A549 (cell line): ENCODE results near the gene SCARB1.

Experiments used
- BHLHE40 ChIP-seq: IDR thresholded peaks from 2 replicates; pipeline ENCODE4 v1.6.1; 2012; ENCODE audit warnings: low read depth, low read length, inconsistent platforms
- EP300 ChIP-seq, 2 experiments: fragments of >200 bp; sonication (Bioruptor Twin); formaldehyde crosslinking; IDR thresholded peaks; 2 replicates in 1 of 2; 3 replicates in 1 of 2; pipeline ENCODE4 v1.6.1; 2016 to 2017
- HDAC2 ChIP-seq: fragments of 200-600 bp; sonication (generic); IDR thresholded peaks from 2 replicates; pipeline ENCODE4 v1.6.1; 2016
- HOXB5 ChIP-seq: fragments of 250-450 bp; sonication (Bioruptor Pico); IDR thresholded peaks from 2 replicates; pipeline ENCODE4 v1.5.0; 2020; ENCODE audit warnings: mild to moderate bottlenecking, moderate library complexity
- JUN ChIP-seq, 2 experiments: fragments of >200 bp; sonication (Bioruptor Twin); formaldehyde crosslinking; IDR thresholded peaks; 2 replicates in 1 of 2; 3 replicates in 1 of 2; pipeline ENCODE4 v1.6.1; 2016 to 2017
- KDM1A ChIP-seq: fragments of 200-600 bp; sonication (generic); IDR thresholded peaks from 2 replicates; pipeline ENCODE4 v1.6.1; 2016; ENCODE audit warnings: low read depth, mild to moderate bottlenecking
- POLR2A ChIP-seq: IDR thresholded peaks from 2 replicates; pipeline ENCODE4 v1.6.1; 2012; ENCODE audit warnings: mild to moderate bottlenecking, low read length
- POLR2AphosphoS2 ChIP-seq: conservative IDR thresholded peaks from 2 replicates; pipeline ENCODE4 v1.6.1; 2012; ENCODE audit warnings: low read length, improper control_type of control experiment, inconsistent platforms
- RAD21 ChIP-seq, 2 experiments: fragments of >200 bp in 1 of 2; sonication (Bioruptor Twin) in 1 of 2; formaldehyde crosslinking in 1 of 2; IDR thresholded peaks in 1 of 2; conservative IDR thresholded peaks in 1 of 2; 2 replicates in 1 of 2; 3 replicates in 1 of 2; pipeline ENCODE4 v1.6.1; 2012 to 2018; ENCODE audit warnings: inconsistent platforms in 1 of 2
- ZC3H11A ChIP-seq: fragments of 450-650 bp; IDR thresholded peaks from 2 replicates; pipeline ENCODE4 v1.6.1; 2014; ENCODE audit warnings: antibody characterized with exemption, mild to moderate bottlenecking
- TF ChIP-seq, protein P1 (sequence below): fragments of >200 bp; sonication (Bioruptor Twin); formaldehyde crosslinking; IDR thresholded peaks from 3 replicates; pipeline ENCODE4 v1.5.1; 2016
- TF ChIP-seq, protein P2 (sequence below): fragments of 450-650 bp; IDR thresholded peaks from 2 replicates; pipeline ENCODE4 v1.6.1; 2014; ENCODE audit warnings: antibody characterized with exemption
- TF ChIP-seq, protein P3 (sequence below): IDR thresholded peaks from 2 replicates; pipeline ENCODE4 v1.6.1; 2012
- TF ChIP-seq, protein P4 (sequence below): fragments of 200-600 bp; sonication (generic); IDR thresholded peaks from 2 replicates; pipeline ENCODE4 v1.6.1; 2016; ENCODE audit warnings: antibody characterized with exemption, mild to moderate bottlenecking, moderate library complexity

DNA sequence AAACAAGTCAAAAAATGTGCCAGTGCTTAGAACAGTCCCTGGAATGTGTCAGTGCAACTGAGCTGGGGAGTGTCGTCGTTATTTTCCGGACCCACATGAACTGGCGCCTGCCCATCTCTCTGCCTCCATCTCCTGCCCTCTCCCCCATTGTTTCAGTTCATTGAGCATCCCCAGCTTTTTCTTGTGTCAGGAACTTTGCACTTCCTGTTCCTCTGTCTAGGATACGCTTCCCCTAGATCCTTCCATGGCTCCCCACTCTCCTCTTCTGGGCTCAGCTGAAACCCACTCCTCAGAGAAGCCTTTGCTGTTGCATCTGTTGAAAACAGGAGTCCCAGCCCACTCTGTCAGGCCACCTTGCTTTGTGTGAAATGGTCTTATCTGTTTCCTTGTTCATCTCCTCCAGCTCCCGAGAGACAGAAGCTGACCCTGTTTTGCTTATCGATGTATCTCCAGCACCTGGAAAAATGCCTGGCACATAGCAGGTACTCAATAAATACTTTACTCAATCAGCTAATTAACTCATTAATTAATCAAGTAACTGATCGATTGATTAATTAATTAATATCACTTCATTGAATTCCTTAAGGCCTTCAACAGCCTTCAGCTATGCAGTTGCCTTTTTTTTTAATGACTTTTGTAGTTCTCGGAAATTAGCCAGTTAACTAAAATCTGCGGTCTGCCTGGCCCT, 2.7 kb upstream of the SCARB1 start:
- TF ChIP-seq, protein P1, sequence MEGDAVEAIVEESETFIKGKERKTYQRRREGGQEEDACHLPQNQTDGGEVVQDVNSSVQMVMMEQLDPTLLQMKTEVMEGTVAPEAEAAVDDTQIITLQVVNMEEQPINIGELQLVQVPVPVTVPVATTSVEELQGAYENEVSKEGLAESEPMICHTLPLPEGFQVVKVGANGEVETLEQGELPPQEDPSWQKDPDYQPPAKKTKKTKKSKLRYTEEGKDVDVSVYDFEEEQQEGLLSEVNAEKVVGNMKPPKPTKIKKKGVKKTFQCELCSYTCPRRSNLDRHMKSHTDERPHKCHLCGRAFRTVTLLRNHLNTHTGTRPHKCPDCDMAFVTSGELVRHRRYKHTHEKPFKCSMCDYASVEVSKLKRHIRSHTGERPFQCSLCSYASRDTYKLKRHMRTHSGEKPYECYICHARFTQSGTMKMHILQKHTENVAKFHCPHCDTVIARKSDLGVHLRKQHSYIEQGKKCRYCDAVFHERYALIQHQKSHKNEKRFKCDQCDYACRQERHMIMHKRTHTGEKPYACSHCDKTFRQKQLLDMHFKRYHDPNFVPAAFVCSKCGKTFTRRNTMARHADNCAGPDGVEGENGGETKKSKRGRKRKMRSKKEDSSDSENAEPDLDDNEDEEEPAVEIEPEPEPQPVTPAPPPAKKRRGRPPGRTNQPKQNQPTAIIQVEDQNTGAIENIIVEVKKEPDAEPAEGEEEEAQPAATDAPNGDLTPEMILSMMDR = no peak
- no peak for TF ChIP-seq POLR2A
- TF ChIP-seq POLR2AphosphoS2 = no peak
- TF ChIP-seq, protein P2, sequence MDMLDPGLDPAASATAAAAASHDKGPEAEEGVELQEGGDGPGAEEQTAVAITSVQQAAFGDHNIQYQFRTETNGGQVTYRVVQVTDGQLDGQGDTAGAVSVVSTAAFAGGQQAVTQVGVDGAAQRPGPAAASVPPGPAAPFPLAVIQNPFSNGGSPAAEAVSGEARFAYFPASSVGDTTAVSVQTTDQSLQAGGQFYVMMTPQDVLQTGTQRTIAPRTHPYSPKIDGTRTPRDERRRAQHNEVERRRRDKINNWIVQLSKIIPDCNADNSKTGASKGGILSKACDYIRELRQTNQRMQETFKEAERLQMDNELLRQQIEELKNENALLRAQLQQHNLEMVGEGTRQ = no peak
- TF ChIP-seq HOXB5 (CRISPR knock-in tag) = no peak
- no peak for TF ChIP-seq HDAC2
- TF ChIP-seq, protein P3, sequence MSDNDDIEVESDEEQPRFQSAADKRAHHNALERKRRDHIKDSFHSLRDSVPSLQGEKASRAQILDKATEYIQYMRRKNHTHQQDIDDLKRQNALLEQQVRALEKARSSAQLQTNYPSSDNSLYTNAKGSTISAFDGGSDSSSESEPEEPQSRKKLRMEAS = no peak
- TF ChIP-seq RAD21 (conservative IDR thresholded peaks at IDR 0.05 in 1 of 2, IDR thresholded peaks at IDR 0.05 in 1 of 2) = no peak
- no peak for TF ChIP-seq EP300 (IDR thresholded peaks at IDR 0.05)
- no peak for TF ChIP-seq JUN (IDR thresholded peaks at IDR 0.05)
- TF ChIP-seq KDM1A = no peak
- TF ChIP-seq, protein P4, sequence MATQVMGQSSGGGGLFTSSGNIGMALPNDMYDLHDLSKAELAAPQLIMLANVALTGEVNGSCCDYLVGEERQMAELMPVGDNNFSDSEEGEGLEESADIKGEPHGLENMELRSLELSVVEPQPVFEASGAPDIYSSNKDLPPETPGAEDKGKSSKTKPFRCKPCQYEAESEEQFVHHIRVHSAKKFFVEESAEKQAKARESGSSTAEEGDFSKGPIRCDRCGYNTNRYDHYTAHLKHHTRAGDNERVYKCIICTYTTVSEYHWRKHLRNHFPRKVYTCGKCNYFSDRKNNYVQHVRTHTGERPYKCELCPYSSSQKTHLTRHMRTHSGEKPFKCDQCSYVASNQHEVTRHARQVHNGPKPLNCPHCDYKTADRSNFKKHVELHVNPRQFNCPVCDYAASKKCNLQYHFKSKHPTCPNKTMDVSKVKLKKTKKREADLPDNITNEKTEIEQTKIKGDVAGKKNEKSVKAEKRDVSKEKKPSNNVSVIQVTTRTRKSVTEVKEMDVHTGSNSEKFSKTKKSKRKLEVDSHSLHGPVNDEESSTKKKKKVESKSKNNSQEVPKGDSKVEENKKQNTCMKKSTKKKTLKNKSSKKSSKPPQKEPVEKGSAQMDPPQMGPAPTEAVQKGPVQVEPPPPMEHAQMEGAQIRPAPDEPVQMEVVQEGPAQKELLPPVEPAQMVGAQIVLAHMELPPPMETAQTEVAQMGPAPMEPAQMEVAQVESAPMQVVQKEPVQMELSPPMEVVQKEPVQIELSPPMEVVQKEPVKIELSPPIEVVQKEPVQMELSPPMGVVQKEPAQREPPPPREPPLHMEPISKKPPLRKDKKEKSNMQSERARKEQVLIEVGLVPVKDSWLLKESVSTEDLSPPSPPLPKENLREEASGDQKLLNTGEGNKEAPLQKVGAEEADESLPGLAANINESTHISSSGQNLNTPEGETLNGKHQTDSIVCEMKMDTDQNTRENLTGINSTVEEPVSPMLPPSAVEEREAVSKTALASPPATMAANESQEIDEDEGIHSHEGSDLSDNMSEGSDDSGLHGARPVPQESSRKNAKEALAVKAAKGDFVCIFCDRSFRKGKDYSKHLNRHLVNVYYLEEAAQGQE = no peak
- TF ChIP-seq BHLHE40 = no peak
- TF ChIP-seq ZC3H11A = no peak
